GM11168 (cell line): ENCODE data around the gene HNRNPU.

ENCODE experiments used
- in situ Hi-C: fragments of 300-500 bp; cut with MboI; formaldehyde crosslinking; loops from one replicate; pipeline ENCODE4 v1.12.0; 2022; ENCODE audit warnings: low sequenced_read_pairs; ENCODE audit not compliant: unreplicated experiment

The HNRNPU gene

GRCh38 chr1:244813327-244813726, 51.0 kb downstream of the HNRNPU start:
- in situ Hi-C loops, result no loop called here

GRCh38 chr1:244810221-244810620, 54.1 kb downstream of the HNRNPU start:
- in situ Hi-C loops, result no loop called here

- in situ Hi-C loops, result loop anchor here (10.0 kb wide), 1 partner anchor 238 kb away; no protein-coding TSS in a partner anchor
Observed at GRCh38 chr1:244807138-244807537, 57.2 kb downstream of the HNRNPU start.

- in situ Hi-C loops, result loop anchor here (10.0 kb wide), 1 partner anchor 240 kb away; no protein-coding TSS in a partner anchor
Observed at GRCh38 chr1:244804841-244805240, 59.5 kb downstream of the HNRNPU start.

- in situ Hi-C loops, result loop anchor here (10.0 kb wide), 1 partner anchor 242 kb away; no protein-coding TSS in a partner anchor
Observed at GRCh38 chr1:244802556-244803239, 61.6 kb downstream of the HNRNPU start.

GRCh38 chr1:244802041-244802440, 62.3 kb downstream of the HNRNPU start:
- in situ Hi-C loops, result loop anchor here (10.0 kb wide), 1 partner anchor 243 kb away; no protein-coding TSS in a partner anchor

GRCh38 chr1:244801246-244801645, 63.1 kb downstream of the HNRNPU start:
- in situ Hi-C loops, result loop anchor here (10.0 kb wide), 1 partner anchor 244 kb away; no protein-coding TSS in a partner anchor

GRCh38 chr1:244800821-244801220, 63.5 kb downstream of the HNRNPU start:
- in situ Hi-C loops, result loop anchor here (10.0 kb wide), 1 partner anchor 244 kb away; no protein-coding TSS in a partner anchor
